ENCODE results near the gene PCGF6. TPM values are rescaled to one million over a fixed set of nuclear protein-coding genes. Genes with fewer than 3 reads are reported as not detected.

The PCGF6 gene
- total and polyA plus RNA-seq, 2 experiments from 2014 or later, result 7.7 to 9.0 TPM

DNA sequence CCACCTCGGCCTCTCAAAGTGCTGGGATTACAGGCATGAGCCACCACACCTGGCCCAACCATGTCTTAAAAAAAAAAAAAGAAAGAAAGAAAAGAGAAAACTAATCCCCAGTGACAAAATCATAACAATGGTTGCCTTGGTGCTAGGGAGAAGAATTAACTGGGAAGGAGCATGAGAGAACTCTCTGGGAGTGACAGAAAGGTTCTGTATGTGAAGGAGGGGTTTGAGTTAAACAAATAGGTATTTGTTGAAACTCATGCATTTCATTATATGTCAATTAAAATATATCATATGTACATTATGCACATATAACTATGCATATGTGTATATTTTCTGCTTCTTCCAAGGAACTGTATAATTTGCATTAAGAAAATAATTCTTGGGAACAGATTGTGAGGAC lies 40.7 kb downstream of the PCGF6 start:
- H3K4me3 ChIP-seq, result no peak overlapping the region
- no peaks in the 10 kb centered on the region for H4K20me1 ChIP-seq (ENCODE audit: insufficient read depth, poor library complexity, severe bottlenecking)
- no peak for DNase-seq (ENCODE audit: low spot score)
- H3K27me3 ChIP-seq, result no peaks in the 10 kb centered on the region
- H3K36me3 ChIP-seq (replicated peaks; ENCODE audit: insufficient read depth, low read depth), result no peaks in the 10 kb centered on the region
- no peaks in the 10 kb centered on the region for H3K4me1 ChIP-seq (ENCODE audit: insufficient read depth)
- H3K4me2 ChIP-seq, result no peak overlapping the region
- 89% methylated on average over 1 of the region's 1 CpG for WGBS (ENCODE audit: low lambda C conversion rate, missing lambda C conversion rate)
- H3K27ac ChIP-seq, result no peak overlapping the region
- no peaks in the 10 kb centered on the region for H3K79me2 ChIP-seq
- no peak overlapping the region for H2AFZ ChIP-seq
- no peak for TF ChIP-seq EZH2 (IDR thresholded peaks at IDR 0.05; ENCODE audit: borderline replicate concordance)
- TF ChIP-seq EZH2phosphoT487 (IDR thresholded peaks at IDR 0.05; ENCODE audit: low read depth, severe bottlenecking, unreplicated experiment), result no peak
- TF ChIP-seq, protein P1, sequence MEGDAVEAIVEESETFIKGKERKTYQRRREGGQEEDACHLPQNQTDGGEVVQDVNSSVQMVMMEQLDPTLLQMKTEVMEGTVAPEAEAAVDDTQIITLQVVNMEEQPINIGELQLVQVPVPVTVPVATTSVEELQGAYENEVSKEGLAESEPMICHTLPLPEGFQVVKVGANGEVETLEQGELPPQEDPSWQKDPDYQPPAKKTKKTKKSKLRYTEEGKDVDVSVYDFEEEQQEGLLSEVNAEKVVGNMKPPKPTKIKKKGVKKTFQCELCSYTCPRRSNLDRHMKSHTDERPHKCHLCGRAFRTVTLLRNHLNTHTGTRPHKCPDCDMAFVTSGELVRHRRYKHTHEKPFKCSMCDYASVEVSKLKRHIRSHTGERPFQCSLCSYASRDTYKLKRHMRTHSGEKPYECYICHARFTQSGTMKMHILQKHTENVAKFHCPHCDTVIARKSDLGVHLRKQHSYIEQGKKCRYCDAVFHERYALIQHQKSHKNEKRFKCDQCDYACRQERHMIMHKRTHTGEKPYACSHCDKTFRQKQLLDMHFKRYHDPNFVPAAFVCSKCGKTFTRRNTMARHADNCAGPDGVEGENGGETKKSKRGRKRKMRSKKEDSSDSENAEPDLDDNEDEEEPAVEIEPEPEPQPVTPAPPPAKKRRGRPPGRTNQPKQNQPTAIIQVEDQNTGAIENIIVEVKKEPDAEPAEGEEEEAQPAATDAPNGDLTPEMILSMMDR (IDR thresholded peaks at IDR 0.05; ENCODE audit: poor library complexity), result no peak
- no peaks in the 10 kb centered on the region for H3K9me2 ChIP-seq (replicated peaks; ENCODE audit: insufficient read depth)
- no peaks in the 10 kb centered on the region for H3K9me3 ChIP-seq (ENCODE audit: low read depth)

DNA sequence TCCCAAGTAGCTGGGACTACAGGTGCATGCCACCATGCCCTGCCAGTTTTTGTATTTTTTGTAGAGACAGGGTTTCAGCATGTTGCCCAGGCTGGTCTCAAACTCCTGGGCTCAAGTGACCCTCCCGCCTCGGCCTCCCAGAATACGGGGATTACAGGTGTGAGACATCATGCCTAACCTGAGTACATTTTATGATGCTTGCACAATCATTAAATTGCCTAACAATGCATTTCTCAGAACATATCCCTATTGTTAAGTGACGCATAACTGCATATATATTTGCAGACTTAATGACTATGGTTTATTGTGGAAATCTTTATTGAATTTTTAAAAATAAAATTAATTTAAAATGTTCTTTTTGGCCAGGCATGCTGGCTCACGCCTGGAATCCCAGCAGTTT lies 43.3 kb downstream of the PCGF6 start:
- TF ChIP-seq EZH2 (IDR thresholded peaks at IDR 0.05; ENCODE audit: borderline replicate concordance), result no peak
- TF ChIP-seq, protein P1 (IDR thresholded peaks at IDR 0.05; ENCODE audit: poor library complexity), result no peak
- TF ChIP-seq EZH2phosphoT487 (IDR thresholded peaks at IDR 0.05; ENCODE audit: low read depth, severe bottlenecking, unreplicated experiment), result no peak
- Histone ChIP-seq H3K27ac (no peak overlapping the region), H3K27me3 (no peaks in the 10 kb centered on the region), H4K20me1 (ENCODE audit: insufficient read depth, poor library complexity, severe bottlenecking) (no peaks in the 10 kb centered on the region), H3K4me2 (no peak overlapping the region), H3K36me3 (replicated peaks; ENCODE audit: insufficient read depth, low read depth) (no peaks in the 10 kb centered on the region), H2AFZ (no peak overlapping the region), H3K4me1 (ENCODE audit: insufficient read depth) (no peaks in the 10 kb centered on the region), H3K4me3 (no peak overlapping the region), H3K79me2 (no peaks in the 10 kb centered on the region), H3K9me3 (ENCODE audit: low read depth) (no peaks in the 10 kb centered on the region), H3K9me2 (replicated peaks; ENCODE audit: insufficient read depth) (no peaks in the 10 kb centered on the region)
- no peak for DNase-seq (ENCODE audit: low spot score)
- WGBS (ENCODE audit: low lambda C conversion rate, missing lambda C conversion rate), result 93% methylated on average over 5 of the region's 5 CpGs

DNA sequence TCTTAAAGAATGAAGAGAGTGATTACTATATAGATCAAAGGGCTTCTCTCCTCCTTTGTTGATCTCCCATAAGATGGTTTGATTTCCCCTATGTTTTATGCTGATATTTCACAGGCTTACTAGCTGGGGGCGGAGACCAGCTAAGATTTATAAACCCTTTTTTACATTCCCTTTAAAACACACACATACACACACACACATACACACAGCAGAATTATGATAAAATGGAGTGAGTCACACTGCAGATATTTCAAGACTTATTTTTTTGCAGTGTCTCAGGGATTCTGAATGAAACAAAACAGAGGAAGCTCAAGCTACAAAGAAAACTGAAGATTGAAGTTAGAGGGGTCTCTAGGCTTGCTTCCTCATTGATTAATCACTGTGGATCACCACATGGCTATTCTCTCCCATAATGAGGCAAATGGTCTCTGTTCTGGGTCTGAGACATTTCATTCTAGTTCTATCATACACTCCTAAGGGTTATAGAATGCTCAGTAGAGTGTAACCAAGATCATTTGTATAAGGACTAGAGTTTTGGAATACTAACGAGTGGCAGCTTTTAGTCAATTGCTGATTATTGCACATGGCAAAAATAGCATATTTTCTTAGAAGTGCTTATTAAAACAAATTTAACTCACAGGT lies 55.4 kb downstream of the PCGF6 start:
- Histone ChIP-seq H3K27ac (no peak overlapping the region), H3K27me3 (no peaks in the 10 kb centered on the region), H4K20me1 (ENCODE audit: insufficient read depth, poor library complexity, severe bottlenecking) (no peaks in the 10 kb centered on the region), H3K36me3 (replicated peaks; ENCODE audit: insufficient read depth, low read depth) (no peaks in the 10 kb centered on the region), H3K9me3 (ENCODE audit: low read depth) (no peaks in the 10 kb centered on the region), H3K4me2 (no peak overlapping the region), H3K79me2 (no peaks in the 10 kb centered on the region), H3K9me2 (replicated peaks; ENCODE audit: insufficient read depth) (no peaks in the 10 kb centered on the region), H3K4me1 (ENCODE audit: insufficient read depth) (no peaks in the 10 kb centered on the region), H2AFZ (no peak overlapping the region), H3K4me3 (no peak overlapping the region)
- no peak for TF ChIP-seq EZH2phosphoT487 (IDR thresholded peaks at IDR 0.05; ENCODE audit: low read depth, severe bottlenecking, unreplicated experiment)
- TF ChIP-seq, protein P1 (IDR thresholded peaks at IDR 0.05; ENCODE audit: poor library complexity), result no peak
- no peak for TF ChIP-seq EZH2 (IDR thresholded peaks at IDR 0.05; ENCODE audit: borderline replicate concordance)
- WGBS (ENCODE audit: low lambda C conversion rate, missing lambda C conversion rate), result 90% methylated on average over 2 of the region's 2 CpGs
- DNase-seq (ENCODE audit: low spot score), result peak; percentile 23
